ENCODE results near the gene ANGPTL7.

ANGPTL7 gene

DNA sequence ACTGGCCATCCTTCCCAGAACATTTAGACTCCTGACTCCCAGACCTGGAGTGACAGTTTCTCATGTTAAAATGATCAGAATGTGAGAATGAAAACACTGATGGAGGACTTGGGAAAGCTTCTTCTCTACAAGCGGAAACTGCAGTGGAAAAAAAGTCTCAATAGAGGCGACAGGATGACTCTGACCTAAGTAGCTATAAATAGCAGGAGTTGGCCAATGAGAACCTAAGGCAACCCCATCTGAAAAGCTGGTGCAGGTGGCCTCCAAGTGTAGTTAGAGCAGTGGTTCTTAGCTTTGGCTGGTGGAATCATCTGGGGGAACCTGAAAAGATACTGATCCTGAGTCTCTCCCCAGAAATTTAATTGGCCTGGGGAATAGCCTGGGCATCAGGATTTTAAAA is 45.2 kb upstream of the ANGPTL7 start:
- H3K79me2 ChIP-seq (ENCODE audit: low read length): no peaks in the 10 kb centered on the region
- H3K9ac ChIP-seq (ENCODE audit: low read length): no peak overlapping the region
- DNase-seq: no peak
- no peak overlapping the region for H2AFZ ChIP-seq (ENCODE audit: low read length)
- TF ChIP-seq CTCF (IDR thresholded peaks at IDR 0.05; ENCODE audit: low read length) (no peak), EZH2 (optimal IDR thresholded peaks at IDR 0.05; ENCODE audit: low read depth, low read length) (no peak), EZH2phosphoT487 (IDR thresholded peaks at IDR 0.05; ENCODE audit: low read length) (no peak)
- peaks cover 7% of the 10 kb centered on the region; the same call in 1 of the 2 replicates for H3K36me3 ChIP-seq (replicated peaks; ENCODE audit: insufficient read depth, low read length)
- H3F3A ChIP-seq (ENCODE audit: insufficient read depth, low read length): no peaks in the 10 kb centered on the region
- H3K27me3 ChIP-seq (replicated peaks; ENCODE audit: insufficient read depth, low read length): no peaks in the 10 kb centered on the region
- no peak overlapping the region for H3K4me3 ChIP-seq (ENCODE audit: low read length)
- no peak overlapping the region for H3K4me2 ChIP-seq (ENCODE audit: low read depth, low read length)
- H3K4me1 ChIP-seq (ENCODE audit: low read length): no peaks in the 10 kb centered on the region
- H3K27ac ChIP-seq (ENCODE audit: low read length): no peak overlapping the region
- H4K20me1 ChIP-seq (ENCODE audit: insufficient read depth, low read length): no peaks in the 10 kb centered on the region
- H3K9me3 ChIP-seq (replicated peaks; ENCODE audit: insufficient read depth, low read length): no peaks in the 10 kb centered on the region
- H3K9me2 ChIP-seq (replicated peaks; ENCODE audit: insufficient read depth, low read length): no peaks in the 10 kb centered on the region

DNA sequence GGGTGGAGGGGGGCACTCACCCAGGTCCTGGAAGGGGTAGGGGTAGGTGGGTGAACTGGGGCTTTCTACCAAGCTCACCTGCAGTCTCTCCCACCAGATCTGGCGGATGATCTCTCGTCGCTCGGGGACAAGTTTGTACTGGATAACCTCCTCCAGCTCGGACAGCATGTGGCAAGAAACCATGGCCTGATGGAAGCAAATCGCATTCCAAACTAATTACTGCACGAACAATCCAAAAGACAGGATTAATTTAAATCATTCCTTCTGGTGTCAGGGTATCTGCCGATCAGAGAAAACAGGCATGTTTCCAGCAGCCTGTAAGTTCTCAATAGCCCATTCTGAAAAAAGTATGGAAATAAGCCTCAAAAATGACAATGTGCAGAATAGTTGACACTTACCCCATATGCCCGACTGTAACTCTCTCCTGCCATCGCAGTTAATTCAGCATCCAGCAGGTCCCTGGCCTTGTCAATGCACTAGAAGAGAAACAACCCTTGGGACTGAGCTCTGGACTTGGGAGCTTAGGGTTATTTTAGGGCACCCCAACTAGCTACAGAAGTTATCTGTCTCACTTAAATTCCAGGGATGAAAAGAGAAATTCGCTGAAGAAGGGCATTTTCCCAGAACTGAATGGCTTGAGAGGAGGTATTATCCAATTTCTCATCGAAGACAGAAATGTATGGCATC is 44.4 kb upstream of the ANGPTL7 start:
- H3K9me3 ChIP-seq (replicated peaks; ENCODE audit: insufficient read depth, low read length): no peaks in the 10 kb centered on the region
- H3K4me1 ChIP-seq (ENCODE audit: low read length): no peaks in the 10 kb centered on the region
- H4K20me1 ChIP-seq (ENCODE audit: insufficient read depth, low read length): no peaks in the 10 kb centered on the region
- no peaks in the 10 kb centered on the region for H3K27me3 ChIP-seq (replicated peaks; ENCODE audit: insufficient read depth, low read length)
- H3K27ac ChIP-seq (ENCODE audit: low read length): no peak overlapping the region
- H2AFZ ChIP-seq (ENCODE audit: low read length): no peak overlapping the region
- H3K9ac ChIP-seq (ENCODE audit: low read length): no peak overlapping the region
- no peaks in the 10 kb centered on the region for H3F3A ChIP-seq (ENCODE audit: insufficient read depth, low read length)
- H3K4me3 ChIP-seq (ENCODE audit: low read length): no peak overlapping the region
- H3K79me2 ChIP-seq (ENCODE audit: low read length): no peaks in the 10 kb centered on the region
- 0 out of 2 replicates have a peak, but pooled peaks cover 4% of the 10 kb centered on the region for H3K36me3 ChIP-seq (replicated peaks; ENCODE audit: insufficient read depth, low read length)
- TF ChIP-seq CTCF (IDR thresholded peaks at IDR 0.05; ENCODE audit: low read length): no peak
- no peak for TF ChIP-seq EZH2phosphoT487 (IDR thresholded peaks at IDR 0.05; ENCODE audit: low read length)
- no peak for TF ChIP-seq EZH2 (optimal IDR thresholded peaks at IDR 0.05; ENCODE audit: low read depth, low read length)
- H3K4me2 ChIP-seq (ENCODE audit: low read depth, low read length): no peak overlapping the region
- no peaks in the 10 kb centered on the region for H3K9me2 ChIP-seq (replicated peaks; ENCODE audit: insufficient read depth, low read length)
- DNase-seq: no peak

DNA sequence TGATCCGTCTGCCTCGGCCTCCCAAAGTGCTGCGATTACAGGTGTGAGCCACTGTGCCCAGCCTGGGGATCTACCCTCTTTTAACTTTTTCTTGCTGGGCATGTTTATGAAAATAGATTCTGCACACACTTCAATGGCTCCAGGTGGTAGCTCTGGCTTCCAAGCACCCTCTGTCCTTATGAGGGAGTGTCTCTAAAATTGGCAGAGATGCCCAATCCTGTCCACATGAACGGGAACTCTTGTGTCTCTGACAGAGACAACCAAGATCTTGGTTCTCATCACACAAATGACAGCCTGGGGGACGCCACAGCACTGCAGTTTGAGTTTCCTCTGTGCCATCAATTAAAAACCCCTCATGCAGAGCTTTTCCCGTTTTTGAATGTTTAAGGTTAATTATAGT is 43.4 kb upstream of the ANGPTL7 start:
- Histone ChIP-seq H3K27ac (ENCODE audit: low read length) (no peak overlapping the region), H2AFZ (ENCODE audit: low read length) (no peak overlapping the region), H3K4me1 (ENCODE audit: low read length) (no peaks in the 10 kb centered on the region), H3K9me3 (replicated peaks; ENCODE audit: insufficient read depth, low read length) (no peaks in the 10 kb centered on the region), H3K36me3 (replicated peaks; ENCODE audit: insufficient read depth, low read length) (0 out of 2 replicates have a peak, but pooled peaks cover 4% of the 10 kb centered on the region), H3K9ac (ENCODE audit: low read length) (no peak overlapping the region), H3K4me3 (ENCODE audit: low read length) (no peak overlapping the region), H3K4me2 (ENCODE audit: low read depth, low read length) (no peak overlapping the region), H3K9me2 (replicated peaks; ENCODE audit: insufficient read depth, low read length) (no peaks in the 10 kb centered on the region), H3F3A (ENCODE audit: insufficient read depth, low read length) (no peaks in the 10 kb centered on the region), H3K27me3 (replicated peaks; ENCODE audit: insufficient read depth, low read length) (no peaks in the 10 kb centered on the region), H4K20me1 (ENCODE audit: insufficient read depth, low read length) (no peaks in the 10 kb centered on the region), H3K79me2 (ENCODE audit: low read length) (no peaks in the 10 kb centered on the region)
- TF ChIP-seq EZH2 (optimal IDR thresholded peaks at IDR 0.05; ENCODE audit: low read depth, low read length) (no peak), CTCF (IDR thresholded peaks at IDR 0.05; ENCODE audit: low read length) (no peak), EZH2phosphoT487 (IDR thresholded peaks at IDR 0.05; ENCODE audit: low read length) (no peak)
- no peak for DNase-seq
